B cell (primary cell): Measurements from ENCODE around the gene RENBP. TPM values are rescaled to one million over a fixed set of nuclear protein-coding genes. Genes with fewer than 3 reads are reported as not detected.
A peak's percentile ranks its signal among the peaks of the same experiment; 100 is the strongest.

Experiments used
- ATAC-seq: fragments of 200-7000 bp; cut with Tn5 transposase; one replicate; pipeline ENCODE4 v1.10.0; 2021; ENCODE audit warnings: low read depth, mild to moderate bottlenecking, moderate number of reproducible peaks, moderate library complexity
- CTCF ChIA-PET: fragments of 350-600 bp; sonication (Branson Sonifier 250); formaldehyde crosslinking; loops from one replicate; lab custom pipeline; 2021; ENCODE audit warnings: antibody characterized with exemption, inconsistent platforms; lab: Charles Lee
- POLR2A ChIA-PET: fragments of 350-600 bp; sonication (Branson Sonifier 250); formaldehyde crosslinking; loops from one replicate; lab custom pipeline; 2021; ENCODE audit warnings: antibody characterized with exemption; lab: Charles Lee
- DNase-seq: peaks from one replicate; pipeline ENCODE4 v3.0.0; 2013
- H2AFZ ChIP-seq: 2 replicates; pipeline ENCODE4 v1.6.1; 2012; ENCODE audit warnings: mild to moderate bottlenecking, low read depth, low read length; ENCODE audit not compliant: insufficient read depth, poor library complexity, severe bottlenecking
- H3K27ac ChIP-seq, 2 donors: 1 replicate in 1 of 2; 2 replicates in 1 of 2; pipeline ENCODE4 v1.5.1; 2012 to 2013; ENCODE audit warnings: low read length in 2 of 2, mild to moderate bottlenecking in 2 of 2, moderate library complexity in 1 of 2
- H3K27me3 ChIP-seq, 4 experiments: fragments of 200-600 bp in 1 of 4; sonication (generic) in 1 of 4; replicated peaks in 1 of 4; 1 replicate in 2 of 4; 2 replicates in 2 of 4; pipeline versions ENCODE4 v1.6.1 to v1.7.0; 2013 to 2016; ENCODE audit warnings: low read length in 3 of 4, mild to moderate bottlenecking in 2 of 4, mixed read lengths in 1 of 4, moderate library complexity in 1 of 4; ENCODE audit not compliant: insufficient read depth in 4 of 4, control insufficient read depth in 3 of 4; ENCODE audit errors: control extremely low read depth in 1 of 4
- H3K36me3 ChIP-seq, 2 experiments: replicated peaks in 1 of 2; 1 replicate in 1 of 2; 2 replicates in 1 of 2; pipeline versions ENCODE4 v1.6.1 to v1.7.1; 2013; ENCODE audit warnings: low read length in 1 of 2; ENCODE audit not compliant: insufficient read depth in 2 of 2, control insufficient read depth in 1 of 2; ENCODE audit errors: control extremely low read depth in 1 of 2, extremely low read depth in 1 of 2
- H3K4me1 ChIP-seq, 2 donors: fragments of 200-600 bp in 1 of 2; sonication (generic) in 1 of 2; 1 replicate in 1 of 2; 2 replicates in 1 of 2; pipeline versions ENCODE4 v1.5.1 to v1.6.1; 2013 to 2017; ENCODE audit warnings: low read length in 2 of 2; ENCODE audit not compliant: control insufficient read depth in 2 of 2, insufficient read depth in 2 of 2
- H3K4me2 ChIP-seq: replicated peaks from 2 replicates; pipeline ENCODE3; 2012; ENCODE audit warnings: mild to moderate bottlenecking, low read depth, low read length; ENCODE audit not compliant: poor library complexity, severe bottlenecking
- H3K4me3 ChIP-seq, 5 experiments: fragments of 200-600 bp in 1 of 5; sonication (generic) in 1 of 5; 1 replicate in 3 of 5; 2 replicates in 2 of 5; pipeline versions ENCODE4 v1.5.1 to v1.7.0; 2011 to 2016; ENCODE audit warnings: low read length in 4 of 5, mild to moderate bottlenecking in 4 of 5, low read depth in 2 of 5, control low read depth in 1 of 5, moderate library complexity in 1 of 5; ENCODE audit not compliant: insufficient read depth in 1 of 5; ENCODE audit errors: control extremely low read depth in 1 of 5, extremely low read depth in 1 of 5
- H3K79me2 ChIP-seq: fragments of 200-600 bp; sonication (generic); one replicate; pipeline ENCODE4 v1.6.0; 2016; ENCODE audit warnings: low read length; ENCODE audit not compliant: control insufficient read depth, insufficient read depth
- H3K9ac ChIP-seq: fragments of 200-600 bp; sonication (generic); 2 replicates; pipeline ENCODE4 v1.6.1; 2017; ENCODE audit warnings: mild to moderate bottlenecking, low read length, moderate library complexity
- H3K9me3 ChIP-seq, 3 donors: one replicate each; pipeline versions ENCODE4 v1.6.1 to v1.7.1; 2013; ENCODE audit warnings: low read length in 2 of 3; ENCODE audit not compliant: control insufficient read depth in 2 of 3, insufficient read depth in 1 of 3; ENCODE audit errors: control extremely low read depth in 1 of 3
- H4K20me1 ChIP-seq: 2 replicates; pipeline ENCODE4 v1.6.0; 2012; ENCODE audit warnings: mild to moderate bottlenecking, low read length; ENCODE audit not compliant: insufficient read depth, control insufficient read depth, poor library complexity, severe bottlenecking
- H3K27ac Mint-ChIP-seq: one replicate; pipeline ENCODE4 v1.8.0; 2021; ENCODE audit warnings: mixed read lengths
- H3K27me3 Mint-ChIP-seq: one replicate; pipeline ENCODE4 v1.8.0; 2021; ENCODE audit warnings: mixed read lengths
- H3K4me1 Mint-ChIP-seq: one replicate; pipeline ENCODE4 v1.8.0; 2021; ENCODE audit warnings: mixed read lengths
- H3K4me3 Mint-ChIP-seq: one replicate; pipeline ENCODE4 v1.8.0; 2021; ENCODE audit warnings: mixed read lengths
- H3K9me3 Mint-ChIP-seq: one replicate; pipeline ENCODE4 v1.8.0; 2022; ENCODE audit warnings: mixed read lengths; ENCODE audit not compliant: insufficient read depth
- EZH2 ChIP-seq: IDR thresholded peaks from 2 replicates; pipeline ENCODE4 v1.6.1; 2012; ENCODE audit warnings: borderline replicate concordance, low read depth, mild to moderate bottlenecking, moderate library complexity, low read length; ENCODE audit not compliant: insufficient read depth, poor library complexity, severe bottlenecking
- WGBS: methylation state at CpG from one replicate; pipeline ENCODE4 v1.1.5; 2013; ENCODE audit warnings: missing lambda C conversion rate; ENCODE audit not compliant: insufficient coverage; 5-methylcytosine and 5-hydroxymethylcytosine counted together
- intact Hi-C: fragments of 100-400 bp; cut with micrococcal nuclease; formaldehyde crosslinking; loops from one replicate; pipeline ENCODE4 v1.10.0; 2022
- polyA plus RNA-seq: library from polyadenylated mRNA; depleted of rRNA; stranded (reverse); fragments of >200 nt; gene quantifications from 2 replicates; pipeline ENCODE4 v1.2.3, GENCODE V29; 2012
- total RNA-seq, 2 donors: library from RNA; stranded (reverse); fragments of 120-200 nt in 1 of 2; gene quantifications; 1 replicate in 1 of 2; 2 replicates in 1 of 2; pipeline versions ENCODE4 v1.2.3 to v1.2.4, GENCODE V29; 2013 to 2022
- TF ChIP-seq, protein P1 (sequence below): fragments of 200-600 bp; IDR thresholded peaks from one replicate; pipeline ENCODE4 v1.8.0; 2022; ENCODE audit warnings: antibody characterized with exemption, mild to moderate bottlenecking

Gene RENBP
- total and polyA plus RNA-seq, 2 donors (not counting 1 experiment from before 2014, with no cell fraction given), result 30.6 to 39.2 TPM

GRCh38 chrX:153897899-153898298 is 46.5 kb downstream of the RENBP start:
- Mint-ChIP-seq H3K9me3 (no peaks in the 10 kb centered on the region), H3K27me3 (no peaks in the 10 kb centered on the region), H3K27ac (no peak overlapping the region), H3K4me1 (peaks cover 29% of the 10 kb centered on the region), H3K4me3 (no peak overlapping the region)
- H3K4me1 ChIP-seq, result peaks cover 24 to 27% of the 10 kb centered on the region in 2 donors
- ATAC-seq, result no peak
- intact Hi-C loops, result no loop called here
- no peak overlapping the region for H2AFZ ChIP-seq
- no peaks in the 10 kb centered on the region for H3K79me2 ChIP-seq
- H3K9ac ChIP-seq, result no peak overlapping the region
- no peak for DNase-seq
- H3K27me3 ChIP-seq, result no peaks in the 10 kb centered on the region
- no peaks in the 10 kb centered on the region for H3K36me3 ChIP-seq
- H3K4me2 ChIP-seq, result no peak overlapping the region
- no peak overlapping the region for H3K27ac ChIP-seq
- TF ChIP-seq, protein P1, sequence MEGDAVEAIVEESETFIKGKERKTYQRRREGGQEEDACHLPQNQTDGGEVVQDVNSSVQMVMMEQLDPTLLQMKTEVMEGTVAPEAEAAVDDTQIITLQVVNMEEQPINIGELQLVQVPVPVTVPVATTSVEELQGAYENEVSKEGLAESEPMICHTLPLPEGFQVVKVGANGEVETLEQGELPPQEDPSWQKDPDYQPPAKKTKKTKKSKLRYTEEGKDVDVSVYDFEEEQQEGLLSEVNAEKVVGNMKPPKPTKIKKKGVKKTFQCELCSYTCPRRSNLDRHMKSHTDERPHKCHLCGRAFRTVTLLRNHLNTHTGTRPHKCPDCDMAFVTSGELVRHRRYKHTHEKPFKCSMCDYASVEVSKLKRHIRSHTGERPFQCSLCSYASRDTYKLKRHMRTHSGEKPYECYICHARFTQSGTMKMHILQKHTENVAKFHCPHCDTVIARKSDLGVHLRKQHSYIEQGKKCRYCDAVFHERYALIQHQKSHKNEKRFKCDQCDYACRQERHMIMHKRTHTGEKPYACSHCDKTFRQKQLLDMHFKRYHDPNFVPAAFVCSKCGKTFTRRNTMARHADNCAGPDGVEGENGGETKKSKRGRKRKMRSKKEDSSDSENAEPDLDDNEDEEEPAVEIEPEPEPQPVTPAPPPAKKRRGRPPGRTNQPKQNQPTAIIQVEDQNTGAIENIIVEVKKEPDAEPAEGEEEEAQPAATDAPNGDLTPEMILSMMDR, result no peak
- no peak for TF ChIP-seq EZH2
- no peak overlapping the region for H3K4me3 ChIP-seq
- POLR2A ChIA-PET, result no interaction called here
- CTCF ChIA-PET, result no interaction called here
- H3K9me3 ChIP-seq, result no peaks in the 10 kb centered on the region
- no peaks in the 10 kb centered on the region for H4K20me1 ChIP-seq

DNA sequence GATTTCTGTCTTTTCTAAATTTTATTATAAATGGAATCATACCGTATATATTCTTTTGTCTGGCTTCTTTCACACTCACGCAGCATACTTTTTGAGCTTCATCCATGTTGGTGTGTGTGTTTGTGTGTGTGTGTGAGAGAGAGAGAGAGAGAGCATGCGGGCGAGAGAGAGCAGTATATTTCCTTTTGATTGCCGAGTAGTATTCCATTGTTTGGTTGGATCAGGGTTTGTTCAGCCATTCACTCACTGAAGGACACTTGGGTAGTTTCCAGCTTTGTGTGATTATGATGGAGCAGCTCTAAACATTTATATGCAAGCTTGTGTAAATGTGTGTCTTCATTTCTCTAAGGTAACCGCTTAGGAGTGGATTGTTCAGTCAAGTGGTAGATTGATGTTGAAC is 55.3 kb downstream of the RENBP start:
- intact Hi-C loops, result loop anchor here (5.0 kb wide), 1 partner anchor 38 kb away; the partner anchor contains the start of gene ARHGAP4
- ChIA-PET CTCF (no interaction called here), POLR2A (interaction anchor here (1.1 kb wide), 1 partner anchor 39 kb away, joined by 3 read pairs; no protein-coding TSS in a partner anchor)
- Histone ChIP-seq H3K9ac (no peak overlapping the region), H3K4me3 (no peak overlapping the region), H3K27ac (no peak overlapping the region), H3K4me2 (peak overlapping the region; percentile 37), H3K27me3 (peaks cover 0 to 12% (median 5%) of the 10 kb centered on the region in 4 experiments), H3K36me3 (no peaks in the 10 kb centered on the region), H4K20me1 (no peaks in the 10 kb centered on the region), H3K9me3 (peaks cover 0 to 3% (median 0%) of the 10 kb centered on the region in 3 donors), H2AFZ (no peak overlapping the region), H3K79me2 (no peaks in the 10 kb centered on the region), H3K4me1 (peaks cover 40 to 44% of the 10 kb centered on the region in 2 donors)
- Mint-ChIP-seq H3K4me1 (peaks cover 24% of the 10 kb centered on the region), H3K27ac (no peak overlapping the region), H3K9me3 (no peaks in the 10 kb centered on the region), H3K4me3 (no peak overlapping the region), H3K27me3 (peaks cover 3% of the 10 kb centered on the region)
- no peak for TF ChIP-seq EZH2
- TF ChIP-seq, protein P1, result no peak
- WGBS, result 100% methylated on average over 2 of the region's 6 CpGs
- no peak for DNase-seq
- no peak for ATAC-seq
